Upper lobe of right lung (tissue), 1 donor: ENCODE results near the gene PNLDC1. TPM values are rescaled to one million over a fixed set of nuclear protein-coding genes. Genes with fewer than 3 reads are reported as not detected.
A peak's percentile ranks its signal among the peaks of the same experiment; 100 is the strongest.

ENCODE experiments used
- ATAC-seq: fragments of 200-7000 bp; cut with Tn5 transposase; one replicate; pipeline ENCODE4 v1.9.1; 2020; ENCODE audit warnings: mild to moderate bottlenecking, moderate library complexity
- DNase-seq: peaks from one replicate; pipeline ENCODE4 v3.0.0-alpha.2; 2020
- H3K27ac ChIP-seq: fragments of 200-600 bp; one replicate; pipeline ENCODE4 v1.8.0; 2022
- H3K27me3 ChIP-seq: fragments of 200-600 bp; one replicate; pipeline ENCODE4 v1.8.0; 2022; ENCODE audit warnings: mild to moderate bottlenecking
- H3K36me3 ChIP-seq: fragments of 200-600 bp; one replicate; pipeline ENCODE4 v1.8.0; 2022
- H3K4me1 ChIP-seq: fragments of 200-600 bp; one replicate; pipeline ENCODE4 v1.8.0; 2022
- H3K4me3 ChIP-seq: fragments of 200-600 bp; one replicate; pipeline ENCODE4 v1.8.0; 2022; ENCODE audit warnings: mild to moderate bottlenecking
- H3K9me3 ChIP-seq: fragments of 200-600 bp; one replicate; pipeline ENCODE4 v1.8.0; 2022
- CTCF ChIP-seq: fragments of 200-600 bp; IDR thresholded peaks from one replicate; pipeline ENCODE4 v1.8.0; 2022; ENCODE audit warnings: antibody characterized with exemption
- intact Hi-C: fragments of 100-400 bp; cut with DNase I; formaldehyde crosslinking; loops from one replicate; pipeline ENCODE4 v1.11.0; 2022
- total RNA-seq: library from RNA; stranded (reverse); fragmentation: NEBNext Ultra II Directional; extraction: Animal tissue kit (Norgen Biotek cat#: 25700); gene quantifications from one replicate; pipeline ENCODE4 v1.2.1, GENCODE V29; 2021
- donor health status: DM: no; HTN: yes; CAD: no; lungs with severe emphysema.

PNLDC1 gene
- total RNA-seq, 1 donor from 2014 or later: 0.49 TPM

DNA sequence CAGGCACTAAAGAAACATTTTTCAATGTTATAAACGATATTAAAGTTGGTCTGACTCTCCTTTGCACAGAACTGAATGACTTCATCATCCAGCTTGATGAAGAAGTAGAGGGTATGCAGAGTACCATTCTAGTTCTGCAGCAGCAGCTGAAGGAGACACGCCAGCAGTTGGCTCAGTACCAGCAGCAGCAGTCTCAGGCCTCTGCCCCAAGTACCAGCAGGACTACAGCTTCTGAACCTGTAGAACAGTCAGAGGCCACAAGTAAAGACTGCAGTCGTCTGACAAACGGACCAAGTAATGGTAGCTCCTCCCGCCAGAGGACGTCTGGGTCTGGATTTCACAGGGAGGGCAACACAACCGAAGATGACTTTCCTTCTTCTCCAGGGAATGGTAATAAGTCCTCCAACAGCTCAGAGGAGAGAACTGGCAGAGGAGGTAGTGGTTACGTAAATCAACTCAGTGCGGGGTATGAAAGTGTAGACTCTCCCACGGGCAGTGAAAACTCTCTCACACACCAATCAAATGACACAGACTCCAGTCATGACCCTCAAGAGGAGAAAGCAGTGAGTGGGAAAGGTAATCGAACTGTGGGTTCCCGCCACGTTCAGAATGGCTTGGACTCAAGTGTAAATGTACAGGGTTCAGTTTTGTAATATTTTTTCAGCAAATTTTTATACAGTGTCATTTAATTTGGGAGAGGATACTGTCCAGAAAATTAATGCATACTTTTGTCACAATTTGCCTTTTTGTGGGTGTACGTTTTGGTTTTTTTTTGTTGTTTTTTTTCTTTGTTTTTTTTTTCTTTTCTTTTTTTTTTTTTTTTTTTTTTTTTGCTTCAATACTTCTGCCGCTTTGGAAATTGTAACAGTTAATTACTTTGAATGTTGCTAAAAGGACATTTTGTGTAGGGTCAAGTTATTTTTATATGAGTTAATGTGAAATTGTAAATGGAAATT, 44.8 kb upstream of the PNLDC1 start:
- no peak for TF ChIP-seq CTCF
- peaks cover under 1% of the 10 kb centered on the region for H3K4me1 ChIP-seq
- H3K27ac ChIP-seq: no peak overlapping the region
- peaks cover 86% of the 10 kb centered on the region for H3K36me3 ChIP-seq
- ATAC-seq (no peak), DNase-seq (no peak)
- H3K9me3 ChIP-seq: no peaks in the 10 kb centered on the region
- intact Hi-C loops: no loop called here
- no peaks in the 10 kb centered on the region for H3K27me3 ChIP-seq
- H3K4me3 ChIP-seq: no peak overlapping the region

- ATAC-seq: no peak
- no peak overlapping the region for H3K27ac ChIP-seq
- intact Hi-C loops: no loop called here
- H3K27me3 ChIP-seq: no peaks in the 10 kb centered on the region
- H3K4me1 ChIP-seq: peaks cover 11% of the 10 kb centered on the region
- DNase-seq: no peak
- H3K9me3 ChIP-seq: no peaks in the 10 kb centered on the region
- H3K4me3 ChIP-seq: no peak overlapping the region
- H3K36me3 ChIP-seq: peaks cover 73% of the 10 kb centered on the region
- TF ChIP-seq CTCF: no peak
These were observed 43.6 kb upstream of the PNLDC1 start for GRCh38 chr6:159756508-159756907.

- H3K4me3 ChIP-seq: no peak overlapping the region
- H3K9me3 ChIP-seq: no peaks in the 10 kb centered on the region
- ATAC-seq: no peak
- H3K36me3 ChIP-seq: peaks cover 57% of the 10 kb centered on the region
- intact Hi-C loops: no loop called here
- H3K27me3 ChIP-seq: no peaks in the 10 kb centered on the region
- peaks cover 18% of the 10 kb centered on the region for H3K4me1 ChIP-seq
- no peak overlapping the region for H3K27ac ChIP-seq
- DNase-seq: no peak
- no peak for TF ChIP-seq CTCF
These were observed 41.8 kb upstream of the PNLDC1 start for GRCh38 chr6:159758031-159759001.

- peaks cover 51% of the 10 kb centered on the region for H3K36me3 ChIP-seq
- ATAC-seq: no peak
- DNase-seq: no peak
- H3K4me1 ChIP-seq: peaks cover 18% of the 10 kb centered on the region
- intact Hi-C loops: no loop called here
- no peak overlapping the region for H3K4me3 ChIP-seq
- no peak overlapping the region for H3K27ac ChIP-seq
- TF ChIP-seq CTCF: no peak
- H3K27me3 ChIP-seq: no peaks in the 10 kb centered on the region
- H3K9me3 ChIP-seq: no peaks in the 10 kb centered on the region
These were observed 40.4 kb upstream of the PNLDC1 start for GRCh38 chr6:159759645-159760044.

DNA sequence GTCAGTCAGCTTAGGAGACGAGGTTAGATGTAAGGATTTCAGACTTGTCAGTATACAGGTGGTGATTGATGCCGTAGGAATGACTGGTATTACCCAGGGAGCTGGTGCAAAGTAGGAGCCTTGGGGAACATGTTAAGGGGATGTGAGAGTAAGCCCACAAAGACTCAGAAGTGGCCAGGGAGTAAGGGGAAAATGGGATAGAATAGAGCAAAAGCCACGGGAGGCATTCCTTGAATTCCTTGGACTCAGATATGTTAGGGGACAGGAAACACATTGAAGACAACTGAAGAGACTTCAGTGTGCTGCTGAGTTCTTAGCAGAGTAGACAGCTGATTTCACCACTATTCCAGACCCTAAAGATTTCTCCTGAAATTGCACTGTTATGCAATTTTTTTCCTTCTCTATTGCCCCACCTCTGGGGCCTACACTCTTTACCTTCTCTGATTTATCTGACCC, 39.4 kb upstream of the PNLDC1 start:
- TF ChIP-seq CTCF: no peak
- Histone ChIP-seq H3K36me3 (peaks cover 49% of the 10 kb centered on the region), H3K4me1 (peaks cover 18% of the 10 kb centered on the region), H3K27me3 (no peaks in the 10 kb centered on the region), H3K4me3 (peak overlapping the region; percentile 95), H3K9me3 (no peaks in the 10 kb centered on the region), H3K27ac (peak overlapping the region; percentile 98)
- DNase-seq: no peak
- intact Hi-C loops: no loop called here
- no peak for ATAC-seq
